Ovary (tissue), 3 donors: ENCODE measurements around the gene HSDL1.

Experiments
- EP300 ChIP-seq: sonication (generic); formaldehyde crosslinking; IDR thresholded peaks from one replicate; pipeline ENCODE4 v1.6.1; 2017; ENCODE audit warnings: antibody characterized with exemption
- TF ChIP-seq, protein P1 (sequence below), 3 donors: fragments of 450-650 bp in 2 of 3; fragments of 200-600 bp in 1 of 3; IDR thresholded peaks; one replicate each; pipeline versions ENCODE4 v1.5.1 to v1.8.0; 2016 to 2022; ENCODE audit warnings: antibody characterized with exemption in 3 of 3, mild to moderate bottlenecking in 1 of 3
- donor health status: DM: no; HTN: no; CAD: no.

DNA sequence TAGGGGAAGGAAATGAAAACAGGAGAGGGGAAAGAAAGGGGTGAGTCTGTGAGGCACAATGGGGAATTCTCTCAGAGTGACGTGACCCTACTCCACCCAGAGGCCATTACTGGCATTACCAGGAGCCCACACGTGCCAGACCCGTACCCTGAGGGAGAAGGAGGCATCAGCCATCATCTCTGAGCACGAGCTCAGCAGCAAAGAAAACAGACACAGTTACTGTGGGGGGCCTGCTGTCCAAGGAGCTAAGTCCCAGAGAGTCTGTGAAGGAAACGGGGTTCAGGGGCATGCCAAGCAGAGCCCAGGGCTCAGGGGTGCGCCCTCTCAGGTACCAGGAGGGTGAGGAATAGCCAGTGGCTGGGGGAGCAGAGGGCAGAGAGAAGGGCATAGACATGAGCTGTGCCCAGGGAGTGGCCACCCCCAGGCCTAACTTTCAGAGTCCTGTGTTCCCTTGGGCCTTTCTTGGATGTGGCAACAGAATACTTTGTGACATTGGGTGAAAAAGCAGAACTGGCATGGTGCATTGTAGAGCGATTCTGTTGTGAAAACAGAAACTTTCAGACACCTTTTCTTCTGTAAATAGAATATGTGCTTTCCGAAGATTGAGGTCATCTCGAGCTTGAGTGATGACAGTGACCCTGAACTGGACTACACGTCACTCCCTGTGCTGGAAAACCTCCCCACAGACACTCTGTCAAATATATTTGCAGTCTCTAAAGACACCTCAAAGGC is 30.5 kb upstream of the HSDL1 start:
- TF ChIP-seq, protein P1, sequence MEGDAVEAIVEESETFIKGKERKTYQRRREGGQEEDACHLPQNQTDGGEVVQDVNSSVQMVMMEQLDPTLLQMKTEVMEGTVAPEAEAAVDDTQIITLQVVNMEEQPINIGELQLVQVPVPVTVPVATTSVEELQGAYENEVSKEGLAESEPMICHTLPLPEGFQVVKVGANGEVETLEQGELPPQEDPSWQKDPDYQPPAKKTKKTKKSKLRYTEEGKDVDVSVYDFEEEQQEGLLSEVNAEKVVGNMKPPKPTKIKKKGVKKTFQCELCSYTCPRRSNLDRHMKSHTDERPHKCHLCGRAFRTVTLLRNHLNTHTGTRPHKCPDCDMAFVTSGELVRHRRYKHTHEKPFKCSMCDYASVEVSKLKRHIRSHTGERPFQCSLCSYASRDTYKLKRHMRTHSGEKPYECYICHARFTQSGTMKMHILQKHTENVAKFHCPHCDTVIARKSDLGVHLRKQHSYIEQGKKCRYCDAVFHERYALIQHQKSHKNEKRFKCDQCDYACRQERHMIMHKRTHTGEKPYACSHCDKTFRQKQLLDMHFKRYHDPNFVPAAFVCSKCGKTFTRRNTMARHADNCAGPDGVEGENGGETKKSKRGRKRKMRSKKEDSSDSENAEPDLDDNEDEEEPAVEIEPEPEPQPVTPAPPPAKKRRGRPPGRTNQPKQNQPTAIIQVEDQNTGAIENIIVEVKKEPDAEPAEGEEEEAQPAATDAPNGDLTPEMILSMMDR (IDR thresholded peaks at IDR 0.05) = peak in 1 of 3 donors; percentile 68
- no peak for TF ChIP-seq EP300
